NOMO-1 (cell line): Measurements from ENCODE around the gene TCHP.

Experiments used
- DNase-seq, 2 experiments: peaks; one replicate each; lab custom pipeline; 2025; ENCODE audit not compliant: unreplicated experiment in 2 of 2; lab: John Stamatoyannopoulos, UW

The TCHP gene

DNA sequence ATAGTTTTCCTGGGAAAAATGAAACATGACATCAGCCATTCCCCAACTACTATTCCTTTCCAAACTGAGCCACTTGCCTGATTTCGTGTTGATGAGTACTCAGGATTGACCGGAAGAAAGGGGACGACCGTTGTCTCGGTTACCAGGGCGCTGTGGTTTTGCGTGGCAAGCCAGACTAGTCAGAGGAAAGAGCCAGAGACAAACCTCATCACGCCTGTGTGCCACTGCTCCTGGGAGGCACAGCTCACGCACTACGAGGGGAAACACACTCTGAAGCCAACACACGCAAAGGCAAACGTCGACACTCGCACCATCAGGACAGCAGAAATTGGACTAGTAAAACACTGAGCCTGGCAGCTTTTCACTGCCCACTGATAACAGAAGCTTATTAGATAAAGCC, 61.1 kb downstream of the TCHP start:
- no peak for DNase-seq

DNA sequence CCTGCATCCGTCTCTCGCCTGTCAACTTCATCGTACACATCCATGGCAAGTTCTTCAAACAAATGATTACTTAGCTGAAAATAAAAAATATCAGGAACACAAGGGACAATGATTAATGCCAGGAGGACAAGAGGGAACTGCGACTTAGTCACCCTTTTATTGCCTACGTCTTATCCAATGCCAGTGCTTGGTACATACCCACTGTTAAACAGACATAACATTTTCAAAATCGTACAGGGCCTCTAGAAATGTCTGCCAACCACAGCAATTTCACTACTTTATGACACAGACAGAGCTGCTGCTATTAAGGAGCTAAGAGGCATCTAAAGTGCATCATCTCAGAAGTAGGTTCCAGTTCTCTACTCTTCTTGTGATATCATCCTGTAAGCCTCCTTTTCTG, 61.5 kb downstream of the TCHP start:
- no peak for DNase-seq

DNA sequence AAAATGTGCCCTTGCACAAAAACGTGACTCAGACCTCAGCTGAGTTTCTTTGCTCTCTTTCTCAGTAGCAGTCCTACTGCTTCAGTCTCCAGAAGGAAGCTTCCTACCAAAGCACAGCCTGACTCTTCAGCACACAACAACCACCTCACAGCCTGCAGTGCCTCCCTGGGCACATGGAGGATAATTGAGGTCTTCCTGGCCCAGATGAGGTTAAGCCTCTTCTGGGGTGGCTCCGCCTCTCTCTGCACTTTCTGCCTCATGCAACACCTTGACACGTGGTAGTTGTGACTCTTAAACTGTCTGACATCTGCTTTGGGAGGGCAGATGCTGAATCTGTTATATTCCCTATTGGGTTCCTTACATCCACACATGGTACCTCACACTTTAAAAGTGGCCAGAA, 62.3 kb downstream of the TCHP start:
- DNase-seq = no peak

DNA sequence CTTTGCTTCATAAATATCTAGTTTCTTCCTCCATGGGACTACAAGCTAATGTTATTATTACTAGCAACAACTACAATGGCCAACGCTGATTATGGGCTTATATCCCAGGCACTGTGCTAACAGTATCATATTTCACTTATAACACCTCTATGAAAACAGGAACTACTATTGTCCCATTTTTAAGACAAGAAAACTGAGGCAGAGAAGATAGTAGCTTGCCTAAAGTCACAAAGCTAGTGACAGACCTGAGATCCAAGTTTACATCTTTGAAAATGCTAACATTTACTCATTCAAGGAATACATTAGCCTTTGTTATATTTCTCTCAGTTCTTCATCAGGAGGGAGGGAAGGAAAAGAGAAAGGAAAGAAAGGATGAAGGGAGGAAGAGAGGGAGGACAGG, 63.3 kb downstream of the TCHP start:
- DNase-seq = no peak

DNA sequence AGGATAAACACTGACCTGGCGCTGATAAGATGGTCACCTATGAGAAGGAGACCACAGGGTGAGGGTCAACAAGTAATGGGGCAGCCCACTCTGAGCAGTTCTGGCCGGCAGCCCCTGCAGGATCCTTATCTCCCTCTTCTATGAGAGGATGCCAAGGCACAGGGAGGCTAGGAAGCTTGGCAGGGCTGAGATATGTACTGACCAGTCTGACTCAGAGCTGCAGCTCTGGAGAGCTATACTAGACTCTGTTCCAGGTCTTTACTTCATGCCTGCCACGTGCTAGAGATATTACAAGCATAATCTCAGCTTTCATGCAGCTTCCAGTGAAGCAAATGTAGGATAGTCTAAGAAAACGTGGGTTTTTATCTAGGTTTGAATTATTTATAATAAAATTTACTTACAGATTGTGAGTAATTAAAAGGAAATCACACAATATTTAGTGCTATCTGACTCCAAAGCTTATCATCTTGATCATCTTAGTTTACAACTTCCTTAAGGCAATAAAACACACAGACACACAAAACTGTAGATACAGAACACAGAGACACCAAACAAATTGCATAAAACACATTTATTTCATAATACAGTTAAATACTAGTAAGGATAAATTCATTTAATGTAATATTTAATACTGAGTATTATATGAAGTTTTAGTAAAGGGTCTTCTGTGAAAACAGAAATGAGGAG, 63.8 kb downstream of the TCHP start:
- no peak for DNase-seq

DNA sequence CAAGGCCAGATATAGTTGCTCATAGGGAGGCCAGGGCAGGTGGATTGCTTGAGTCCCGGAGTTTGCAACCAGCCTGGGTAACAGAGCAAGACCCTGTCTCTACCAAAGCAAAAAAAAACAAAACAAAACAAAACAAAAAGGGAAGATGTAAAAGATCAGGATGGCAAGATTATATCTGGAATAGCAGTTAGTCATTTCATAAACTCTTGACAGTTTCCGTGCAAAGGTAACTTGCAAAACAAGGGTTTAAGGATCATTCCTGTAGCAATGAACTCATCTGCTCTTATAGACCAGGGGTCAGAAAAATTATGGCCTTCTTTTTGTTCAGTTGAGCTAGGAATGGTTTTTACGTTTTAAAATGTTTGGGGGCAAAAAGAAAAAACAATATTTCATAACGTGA, 66.5 kb downstream of the TCHP start:
- DNase-seq = no peak

DNA sequence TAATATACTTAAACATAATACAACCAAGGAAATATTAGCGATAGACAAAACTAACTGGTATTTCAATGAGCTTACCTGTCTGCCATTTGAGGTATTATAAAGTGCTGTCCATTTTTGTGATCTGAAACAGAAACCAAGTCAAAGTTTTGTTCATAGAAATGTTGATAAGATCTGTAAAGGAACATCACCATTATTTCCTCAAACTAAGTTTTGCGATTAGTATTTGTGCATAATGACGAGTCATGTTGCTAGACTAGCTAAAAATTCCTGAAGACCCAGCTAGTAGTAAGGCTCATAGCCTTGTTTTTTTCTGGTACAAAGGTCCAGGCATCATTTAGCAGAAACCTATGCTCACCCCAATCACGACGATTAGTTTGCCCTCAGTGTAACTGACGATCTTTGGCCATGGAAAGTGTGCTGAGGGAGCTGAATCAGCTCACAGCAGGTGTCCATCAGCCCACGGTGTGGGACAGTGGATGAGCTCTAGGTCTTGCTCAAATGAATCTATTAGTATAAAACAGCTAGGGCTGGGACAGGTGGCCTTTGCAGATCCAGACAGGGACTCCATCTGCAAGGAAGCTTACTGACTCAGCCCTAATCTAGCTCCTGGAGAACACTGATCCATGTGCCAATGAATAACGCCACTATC, 67.4 kb downstream of the TCHP start:
- no peak for DNase-seq
